ENCODE measurements around the gene REV3L.

GRCh38 chr6:111282515-111282914 lies 200.5 kb downstream of the REV3L start:
- TF ChIP-seq CTCF (IDR thresholded peaks at IDR 0.05) (no peak), JUN (IDR thresholded peaks at IDR 0.05) (no peak), MYC (IDR thresholded peaks at IDR 0.05; ENCODE audit: borderline replicate concordance, low read length) (no peak), CEBPB (IDR thresholded peaks at IDR 0.05) (no peak), BCL3 (IDR thresholded peaks at IDR 0.05) (no peak)

Measured in A549 (cell line).